CMK (cell line): Measurements from ENCODE around the gene CNTNAP4.

ENCODE experiments used
- DNase-seq: peaks from one replicate; pipeline ENCODE4 v3.0.0-alpha.2; 2010; ENCODE audit warnings: low read depth

CNTNAP4 gene

DNA sequence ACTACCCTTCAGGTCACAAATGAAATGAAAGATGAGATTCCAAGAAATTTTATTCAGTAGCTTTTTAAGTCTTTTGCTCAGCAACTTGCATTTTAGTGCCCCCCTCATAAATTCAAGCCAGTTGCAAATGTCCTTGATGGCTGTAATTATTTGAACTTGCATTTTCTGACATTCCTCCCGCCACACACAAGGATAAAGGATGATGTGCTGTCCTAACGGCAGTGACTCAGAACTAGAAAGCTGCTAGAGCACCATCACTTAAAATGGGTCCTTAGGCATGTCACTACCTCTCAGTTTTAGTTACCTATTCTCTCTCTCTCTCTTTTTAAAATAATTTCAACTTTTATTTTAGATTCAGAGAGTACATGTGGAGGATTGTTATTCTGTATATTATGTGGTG, 306.7 kb downstream of the CNTNAP4 start:
- no peak for DNase-seq

DNA sequence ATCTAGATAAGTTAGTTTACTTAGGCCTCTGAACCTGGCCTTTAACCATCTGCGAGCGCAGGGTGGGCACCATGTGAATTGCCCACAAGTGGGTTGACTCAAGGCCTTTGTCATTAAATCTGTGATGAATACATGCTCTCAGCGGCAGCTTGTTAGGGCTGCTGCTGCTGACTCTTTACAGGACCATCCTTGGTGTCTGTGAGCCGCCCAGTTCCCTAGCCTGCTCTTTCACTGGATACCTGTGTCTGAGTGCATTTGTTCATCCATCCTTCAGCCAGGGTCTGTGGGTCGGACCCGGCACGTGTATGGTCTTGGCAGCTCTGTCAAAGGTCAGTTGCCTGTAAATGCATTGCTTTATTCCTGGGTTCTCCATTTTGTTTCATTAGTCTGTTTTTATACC, 321.3 kb downstream of the CNTNAP4 start:
- no peak for DNase-seq

DNA sequence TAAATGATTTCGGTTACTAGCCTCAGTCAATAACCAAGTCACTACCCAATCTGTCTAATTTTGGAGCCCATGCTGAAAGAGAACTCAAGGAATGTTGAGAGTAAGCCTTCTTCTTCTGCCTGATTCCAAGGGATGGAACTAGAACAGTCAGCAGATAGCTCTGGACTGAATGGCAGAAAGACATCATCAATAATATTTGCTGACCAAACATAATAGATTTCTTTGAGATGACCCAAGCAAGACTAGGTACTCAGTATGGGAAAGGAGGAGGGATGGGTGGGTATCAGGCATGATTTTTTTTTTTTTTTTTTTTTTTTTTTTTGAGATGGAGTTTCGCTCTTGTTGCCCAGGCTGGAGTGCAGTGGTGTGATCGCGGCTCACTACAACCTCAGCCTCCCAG, 330.1 kb downstream of the CNTNAP4 start:
- no peak for DNase-seq
